Measurements from ENCODE around the gene MSMB. TPM values are rescaled to one million over a fixed set of nuclear protein-coding genes. Genes with fewer than 3 reads are reported as not detected.

MSMB gene
- total and polyA plus RNA-seq, 2 of the 8 experiments (the other 6 are each of a cell fraction or from before 2014, with no cell fraction given), result not detected

GRCh38 chr10:46006219-46006618 lies 39.9 kb downstream of the MSMB start (continued):
- no peak for TF ChIP-seq EZH2 (IDR thresholded peaks at IDR 0.05; ENCODE audit: low read depth, low read length, severe bottlenecking)

All from H1 (cell line).